Left renal cortex interstitium (tissue), 4 donors: ENCODE data around the gene FAM236B. TPM values are rescaled to one million over a fixed set of nuclear protein-coding genes. Genes with fewer than 3 reads are reported as not detected.
"Not testable (repeated sequence)": the region's sequence is repeated elsewhere in the genome, so short reads cannot be mapped to it uniquely, and the experiment has no call there.

Source experiments
- DNase-seq, 4 donors: peaks; one replicate each; pipeline ENCODE4 v3.0.0-alpha.2; 2013; ENCODE audit warnings: low read depth in 4 of 4, low spot score in 2 of 4, missing footprints in 1 of 4
- polyA plus RNA-seq, 4 donors: library from polyadenylated mRNA; unstranded; fragments of 120-200 nt; gene quantifications; one replicate each; pipeline ENCODE4 v1.2.1, GENCODE V29; 2013; ENCODE audit not compliant: insufficient read length in 4 of 4

Gene FAM236B
- under 1 TPM in 1 of 4 donors, not detected in 3; 0.56 TPM for polyA plus RNA-seq

DNA sequence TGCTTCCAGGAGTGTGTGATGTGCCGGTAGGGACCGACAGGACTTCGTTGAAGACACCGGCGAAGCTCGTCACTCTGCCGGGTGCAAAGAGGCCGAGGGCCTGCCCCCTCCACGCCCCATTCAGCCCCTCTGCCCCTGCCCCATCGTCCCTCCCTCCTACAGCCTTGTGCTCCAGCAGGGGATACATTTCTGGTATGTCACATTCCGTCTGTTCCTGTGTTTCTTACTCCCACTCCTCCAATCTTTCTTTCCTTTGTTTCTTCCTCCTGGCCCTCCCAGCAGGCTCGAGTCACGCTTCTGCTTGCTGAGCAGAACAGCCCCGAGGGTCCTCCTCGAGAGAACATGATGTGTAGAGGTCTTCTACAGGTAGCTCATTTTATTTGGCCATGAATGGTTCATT is at the start of gene FAM236B:
Gene FAM236B (minus strand): TSS at position 101 of the 400 bp plus-strand sequence. CDS start 100 bp downstream, at position 1.
- not testable (repeated sequence) for DNase-seq

DNA sequence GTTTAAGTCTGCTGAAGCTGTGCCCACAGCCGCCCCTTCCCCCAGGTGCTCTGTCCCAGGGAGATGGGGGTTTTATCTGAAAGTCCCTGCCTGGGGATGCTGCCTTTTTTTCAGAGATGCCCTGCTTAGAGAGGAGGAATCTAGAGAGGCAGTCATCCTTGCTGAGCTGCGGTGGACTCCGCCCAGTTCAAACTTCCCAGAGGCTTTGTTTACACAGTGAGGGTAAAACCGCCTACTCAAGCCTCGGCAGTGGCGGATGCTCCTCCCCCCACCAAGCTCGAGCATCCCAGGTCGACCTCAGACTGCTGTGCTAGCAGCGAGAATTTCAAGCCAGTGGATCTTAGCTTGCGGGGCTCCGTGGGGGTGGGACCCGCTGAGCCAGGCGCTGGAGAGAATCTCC is 48.2 kb upstream of the FAM236B start:
- DNase-seq, result not testable (repeated sequence)

DNA sequence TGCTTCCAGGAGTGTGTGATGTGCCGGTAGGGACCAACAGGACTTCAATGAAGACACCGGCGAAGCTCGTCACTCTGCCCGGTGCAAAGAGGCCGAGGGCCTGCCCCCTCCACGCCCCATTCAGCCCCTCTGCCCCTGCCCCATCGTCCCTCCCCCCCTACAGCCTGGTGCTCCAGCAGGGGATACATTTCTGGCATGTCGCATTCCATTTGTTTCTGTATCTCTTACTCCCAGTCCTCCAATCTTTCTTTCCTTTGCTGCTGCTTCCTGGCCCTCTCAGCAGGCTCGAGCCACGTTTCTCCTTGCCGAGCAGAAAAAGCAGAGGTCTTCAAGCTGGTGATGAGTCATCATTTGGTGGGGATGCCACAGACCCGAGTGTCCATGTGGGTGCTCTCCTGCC is 25.6 kb upstream of the FAM236B start, which contains the start of gene FAM236D:
Gene FAM236D (minus strand): TSS at position 101 of the 400 bp plus-strand sequence. CDS start 100 bp downstream, at position 1.
- DNase-seq, result not testable (repeated sequence)

DNA sequence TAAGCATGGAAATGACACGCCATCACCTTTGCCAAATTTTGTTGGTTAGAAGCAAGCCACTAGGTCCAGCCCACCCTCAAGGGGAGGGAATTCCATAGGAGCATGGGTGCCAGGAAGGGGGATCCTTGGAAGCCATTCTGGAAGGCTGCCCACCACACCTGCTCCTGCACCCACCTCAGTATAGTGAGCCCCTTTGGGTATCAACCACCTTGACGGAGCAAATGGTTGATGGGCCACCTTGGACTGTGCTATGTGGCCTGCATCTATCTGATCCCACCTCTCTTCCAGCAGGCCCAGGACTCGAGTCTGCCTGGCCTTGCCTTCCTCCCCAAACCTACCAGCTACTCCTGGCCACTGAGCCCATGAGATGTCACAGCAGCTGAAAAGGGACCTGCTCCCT is 7.9 kb upstream of the FAM236B start:
- not testable (repeated sequence) for DNase-seq

DNA sequence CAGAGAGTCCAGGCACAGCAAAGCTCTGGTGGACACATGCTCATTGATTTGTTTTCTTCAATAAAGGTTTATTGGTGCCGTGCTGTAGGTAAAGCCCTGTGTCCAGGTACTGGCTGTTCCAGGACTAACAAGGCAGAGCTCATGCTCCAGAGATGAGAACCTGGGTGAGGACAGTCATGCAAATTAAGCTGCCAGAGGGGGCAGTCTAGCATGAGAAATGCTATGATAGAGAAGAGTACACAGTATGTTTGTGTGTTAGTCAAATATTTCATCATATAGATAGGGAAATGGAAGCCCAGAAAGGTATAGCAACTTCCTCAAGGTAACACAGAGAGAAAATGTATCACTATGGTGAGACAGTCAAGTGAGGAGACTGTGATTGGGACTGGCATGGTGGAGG is 5.7 kb upstream of the FAM236B start:
- DNase-seq, result not testable (repeated sequence)

DNA sequence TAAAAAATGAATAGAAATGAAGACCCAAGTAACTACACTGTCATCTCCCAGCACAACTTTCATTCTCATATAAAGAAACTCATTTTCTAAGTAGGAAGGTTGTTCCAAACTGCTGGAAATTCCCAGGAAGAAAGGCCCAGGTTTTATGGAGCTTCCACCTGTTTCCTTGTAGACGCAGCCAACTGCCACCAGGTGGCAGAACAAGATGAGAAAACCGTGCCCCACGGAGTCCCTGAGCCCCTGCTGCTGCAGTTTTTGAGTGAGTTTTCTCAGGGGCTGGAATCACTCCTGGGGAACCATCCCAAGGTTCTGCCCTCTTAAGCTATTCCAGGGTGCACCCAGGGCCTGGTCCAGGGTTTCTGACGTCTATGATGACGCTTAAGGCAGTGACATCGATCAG is 1.5 kb upstream of the FAM236B start:
- not testable (repeated sequence) for DNase-seq

DNA sequence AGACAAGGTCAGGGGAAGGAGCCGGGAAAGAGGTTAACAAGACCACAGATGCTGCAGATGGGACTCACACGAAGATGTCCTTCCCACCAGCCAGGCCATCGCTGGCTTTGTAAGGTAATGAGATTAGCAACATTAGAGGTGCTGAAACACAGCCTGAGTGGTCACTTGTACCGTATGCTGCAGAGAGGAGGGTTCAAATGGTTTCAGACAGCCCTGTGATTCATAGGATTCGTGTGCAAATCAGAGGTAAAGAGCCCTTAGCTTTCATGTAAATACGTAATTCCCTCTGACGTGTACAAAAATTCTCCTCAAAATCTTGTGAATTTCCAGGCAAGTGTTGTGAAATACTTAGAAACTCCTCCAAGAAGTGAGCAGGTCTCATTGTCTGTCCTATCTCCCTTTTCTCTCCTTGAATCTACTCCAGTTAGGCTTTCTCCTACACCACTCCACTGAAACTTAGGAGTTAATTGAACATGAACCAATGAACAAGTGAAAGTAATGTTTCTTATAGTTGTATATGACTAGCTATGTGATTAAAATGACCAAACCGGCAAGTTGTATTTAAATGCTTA is 991 bp upstream of the FAM236B start:
- not testable (repeated sequence) for DNase-seq

DNA sequence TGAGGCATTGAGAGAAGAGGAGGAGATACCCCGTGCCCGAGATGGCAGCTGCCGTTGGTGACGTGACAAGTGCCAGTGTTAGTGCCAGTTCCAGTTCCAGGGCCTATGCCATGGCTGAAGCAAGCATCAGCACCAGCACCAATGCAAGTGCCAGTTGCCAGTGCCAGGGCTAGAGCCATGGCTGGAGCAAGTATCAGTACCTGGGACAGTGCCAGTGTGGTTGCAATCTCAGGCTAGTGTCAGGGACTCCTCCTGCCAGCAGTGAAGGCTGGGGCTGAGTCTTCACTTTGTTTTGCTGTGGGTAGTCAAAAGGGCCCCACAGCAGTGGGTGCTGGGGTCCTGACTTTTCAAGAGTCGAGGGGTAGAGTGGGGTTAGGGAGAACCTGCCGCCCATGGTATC is 4.3 kb downstream of the FAM236B start:
- not testable (repeated sequence) for DNase-seq

DNA sequence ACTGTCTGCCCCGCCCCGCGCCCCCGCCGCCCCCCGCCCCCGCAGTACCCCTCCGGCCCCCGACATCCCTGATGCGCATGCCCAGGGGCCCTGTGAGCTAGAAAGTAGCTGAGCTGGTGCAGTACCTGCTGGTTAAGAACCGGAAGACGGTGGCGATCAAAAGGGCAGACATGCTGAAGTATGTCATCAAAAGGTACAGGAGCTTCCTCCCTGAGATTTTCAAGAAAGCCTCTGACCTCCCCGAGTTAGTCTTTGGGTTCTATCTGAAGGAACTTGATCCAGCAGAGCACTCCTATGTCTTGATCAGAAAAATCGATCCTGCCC is 5.0 kb downstream of the FAM236B start:
- DNase-seq, result not testable (repeated sequence)

DNA sequence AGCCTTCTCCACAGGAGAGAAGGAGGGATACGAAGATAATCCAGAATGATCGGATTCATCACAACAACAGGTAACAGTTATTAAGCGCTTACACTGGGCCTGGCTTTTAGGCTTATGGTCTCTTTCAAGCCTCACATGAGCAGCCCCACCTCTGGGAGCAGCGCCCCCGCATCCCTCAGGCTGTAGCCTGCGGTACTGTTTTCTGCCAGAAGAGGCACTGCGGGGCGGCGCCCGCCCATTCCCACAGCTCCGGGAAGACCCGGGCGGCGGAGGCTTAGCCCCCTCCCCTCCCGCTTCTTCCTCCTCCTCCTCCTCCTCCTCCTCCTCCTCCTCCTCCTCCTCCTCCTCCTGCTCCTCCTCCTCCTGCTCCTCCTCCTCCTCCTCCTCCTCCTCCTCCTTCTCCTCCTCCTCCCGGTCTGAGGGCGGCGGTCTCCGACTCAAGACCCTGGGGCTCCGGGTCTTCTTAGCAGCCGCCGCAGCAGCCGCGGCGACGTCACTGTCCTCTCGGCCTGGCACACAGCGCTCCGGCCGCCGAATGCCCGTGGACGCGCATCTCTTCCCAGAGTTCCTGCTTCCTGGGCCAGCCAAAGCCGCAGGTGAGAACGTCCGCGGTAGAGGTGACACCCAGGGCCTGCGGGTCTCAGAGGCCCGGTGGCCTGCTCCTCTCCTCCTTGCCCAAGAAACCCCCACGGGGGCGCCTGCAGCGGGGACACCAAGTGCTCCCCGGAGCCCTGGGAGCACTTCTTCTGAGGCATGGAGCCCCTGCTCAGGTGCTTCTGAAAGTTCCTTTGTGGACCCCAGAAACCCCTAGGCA is 5.6 kb downstream of the FAM236B start, which contains the start of gene DMRTC1B:
Gene DMRTC1B (plus strand): TSS at position 238 of the 814 bp plus-strand sequence. CDS start 68,246 bp downstream, outside the sequence.
- not testable (repeated sequence) for DNase-seq

DNA sequence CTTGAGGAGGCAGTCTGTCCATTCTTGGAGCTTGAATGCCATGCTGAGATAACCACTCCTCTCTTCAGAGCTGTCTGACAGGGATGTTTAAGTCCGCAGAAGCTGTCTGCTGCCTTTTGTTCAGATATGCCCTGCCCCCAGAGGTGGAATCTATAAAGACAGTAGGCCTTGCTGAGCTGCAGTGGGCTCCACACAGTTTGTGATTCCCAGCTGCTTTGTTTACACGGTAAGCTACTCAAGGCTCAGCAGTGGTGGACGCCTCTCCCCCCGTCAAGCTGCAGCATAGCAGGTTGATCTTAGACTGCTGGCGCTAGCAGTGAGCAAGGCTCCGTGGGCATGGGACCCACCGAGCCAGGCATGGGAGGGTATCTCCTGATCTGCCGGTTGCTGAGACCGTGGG is 22.0 kb downstream of the FAM236B start:
- DNase-seq, result not testable (repeated sequence)

DNA sequence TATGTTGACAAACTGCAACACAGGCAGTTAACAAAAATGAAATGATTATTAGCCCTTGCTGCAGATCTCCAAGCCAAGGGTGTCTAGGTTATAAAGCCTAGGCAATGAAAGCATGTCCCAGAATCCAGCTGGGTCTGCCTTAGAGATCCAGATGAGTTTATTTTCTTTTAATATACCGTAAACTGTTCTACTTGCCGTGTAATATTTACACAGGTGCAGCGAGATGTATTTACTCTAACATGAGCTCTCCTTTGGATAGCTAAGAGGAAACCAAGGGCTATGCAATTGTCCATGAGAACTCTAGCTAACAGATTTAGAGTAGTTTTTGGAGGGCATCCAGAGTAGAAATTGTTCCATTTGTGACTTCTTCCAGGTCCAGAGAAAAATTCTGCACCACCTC is 33.9 kb downstream of the FAM236B start:
- not testable (repeated sequence) for DNase-seq

DNA sequence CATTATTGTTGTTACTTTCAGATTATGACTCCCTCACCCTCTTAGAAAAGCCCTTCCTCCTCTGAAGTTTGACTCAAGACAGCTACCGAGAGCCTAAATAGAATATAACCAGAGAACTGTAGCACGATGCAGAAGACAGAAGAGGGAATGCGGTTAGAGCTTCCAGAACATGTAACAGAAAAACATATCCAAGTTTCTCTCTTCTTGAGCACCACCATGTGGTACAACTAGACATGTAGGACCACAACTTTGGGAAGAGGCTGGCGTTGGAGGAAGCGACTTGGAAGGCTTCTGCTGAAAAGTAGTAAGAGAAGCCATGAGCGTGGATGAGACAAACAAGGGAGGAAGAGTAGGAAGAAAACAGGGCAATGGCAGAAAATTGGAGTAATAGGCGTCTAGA is 36.9 kb downstream of the FAM236B start:
- not testable (repeated sequence) for DNase-seq

DNA sequence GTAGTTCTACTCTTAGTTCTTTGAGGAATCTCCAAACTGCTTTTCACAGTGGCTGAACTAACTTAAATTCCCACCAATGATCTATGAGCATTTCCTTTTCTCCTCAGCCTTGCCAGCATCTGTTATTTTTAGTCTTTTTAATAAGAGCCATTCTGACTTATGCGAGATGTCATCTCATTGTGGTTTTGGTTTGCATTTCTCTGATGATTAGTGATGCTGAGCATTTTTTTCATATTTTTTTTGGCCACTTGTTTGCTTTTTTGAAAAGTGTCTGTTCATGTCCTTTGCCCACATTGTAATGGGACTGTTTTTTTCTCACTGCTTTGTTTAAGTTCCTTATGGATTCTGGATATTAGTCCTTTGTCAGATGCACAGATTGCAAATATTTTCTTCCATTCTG is 46.9 kb downstream of the FAM236B start:
- DNase-seq, result no peak

DNA sequence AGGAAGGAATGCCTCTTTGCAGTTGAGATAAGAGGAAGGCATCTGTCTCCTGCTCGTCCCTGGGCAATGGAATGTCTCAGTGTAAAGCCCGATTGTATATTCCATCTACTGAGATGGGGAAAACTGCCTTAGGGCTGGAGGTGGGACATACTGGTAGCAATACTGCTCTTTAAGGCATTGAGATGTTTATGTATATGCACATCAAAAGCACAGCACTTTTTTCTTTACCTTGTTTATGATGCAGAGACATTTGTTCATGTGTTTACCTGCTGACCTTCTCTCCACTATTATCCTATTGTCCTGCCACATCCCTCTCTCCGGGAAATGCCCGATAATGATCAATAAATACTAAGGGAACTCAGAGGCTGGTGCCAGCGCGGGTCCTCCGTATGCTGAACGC is 48.8 kb downstream of the FAM236B start:
- DNase-seq, result not testable (repeated sequence)

Other genes starting within 250 kb of the FAM236B start
- 10 to 100 TPM; 28.9 to 45.0 (median 33.0) TPM for gene HDAC8, start 209.8 kb downstream of the FAM236B start, polyA plus RNA-seq
- 1 to 10 TPM; 4.8 to 6.0 (median 5.5) TPM for gene PHKA1, start 68.4 kb downstream of the FAM236B start, polyA plus RNA-seq
- 1 to 10 TPM; 3.3 to 5.3 (median 3.7) TPM for gene DMRTC1B, start 5.8 kb downstream of the FAM236B start, polyA plus RNA-seq
- gene FAM236D, start 25.6 kb upstream of the FAM236B start, polyA plus RNA-seq, result not detected
- gene FAM236C, start 130.0 kb upstream of the FAM236B start, polyA plus RNA-seq, result not detected
- gene FAM236A, start 155.5 kb upstream of the FAM236B start, polyA plus RNA-seq, result under 1 TPM in 1 of 4 donors, not detected in 3; 0.47 TPM
- under 1 TPM; 0.30 to 0.96 (median 0.52) TPM for gene DMRTC1, start 161.2 kb upstream of the FAM236B start, polyA plus RNA-seq
- under 1 TPM in 1 of 4 donors, not detected in 3; 0.13 TPM for gene PABPC1L2B, start 220.3 kb upstream of the FAM236B start, polyA plus RNA-seq